Keratinocyte (primary cell): Measurements from ENCODE around the gene NADK2. TPM values are rescaled to one million over a fixed set of nuclear protein-coding genes. Genes with fewer than 3 reads are reported as not detected.

Experiments used
- DNase-seq: peaks from one replicate; pipeline ENCODE4 v3.0.0-alpha.2; 2011; ENCODE audit warnings: low read depth, missing footprints, low spot score
- FAIRE-seq: peaks from 2 replicates; lab custom pipeline; 2011; peaks lifted over from hg19 to GRCh38; lab: Jason Lieb, UNC
- H2AFZ ChIP-seq: 2 replicates; pipeline ENCODE4 v1.6.0; 2012; ENCODE audit warnings: low read length, control low read depth, inconsistent platforms; ENCODE audit not compliant: control insufficient read depth
- H3K27ac ChIP-seq: 2 replicates; pipeline ENCODE4 v1.5.1; 2011; ENCODE audit warnings: low read length; ENCODE audit not compliant: control insufficient read depth, insufficient read depth
- H3K27me3 ChIP-seq: 3 replicates; pipeline ENCODE4 v1.6.0; 2011; ENCODE audit warnings: low read length; ENCODE audit not compliant: control insufficient read depth, insufficient read depth; ENCODE audit errors: extremely low read depth
- H3K36me3 ChIP-seq, 2 experiments: 2 replicates in 1 of 2; 3 replicates in 1 of 2; pipeline ENCODE4 v1.5.1; 2011; ENCODE audit warnings: low read length in 2 of 2, mild to moderate bottlenecking in 1 of 2; ENCODE audit not compliant: control insufficient read depth in 2 of 2, insufficient read depth in 2 of 2; ENCODE audit errors: extremely low read depth in 1 of 2
- H3K4me1 ChIP-seq: 3 replicates; pipeline ENCODE4 v1.5.1; 2011; ENCODE audit warnings: low read length; ENCODE audit not compliant: control insufficient read depth, insufficient read depth; ENCODE audit errors: extremely low read depth
- H3K4me2 ChIP-seq: 3 replicates; pipeline ENCODE4 v1.6.0; 2011; ENCODE audit warnings: low read depth, low read length; ENCODE audit not compliant: control insufficient read depth, insufficient read depth; ENCODE audit errors: extremely low read depth
- H3K4me3 ChIP-seq, 3 experiments: fragments of 200-600 bp in 1 of 3; sonication (generic) in 1 of 3; 2 replicates in 2 of 3; 3 replicates in 1 of 3; pipeline ENCODE4 v1.5.1; 2011 to 2016; ENCODE audit warnings: low read length in 3 of 3, mild to moderate bottlenecking in 3 of 3, control low read depth in 2 of 3, inconsistent platforms in 1 of 3, low read depth in 1 of 3, mixed read lengths in 1 of 3, mixed run types in 1 of 3, moderate library complexity in 1 of 3; ENCODE audit not compliant: control insufficient read depth in 2 of 3, insufficient read depth in 2 of 3; ENCODE audit errors: extremely low read depth in 1 of 3
- H3K79me2 ChIP-seq: 2 replicates; pipeline ENCODE4 v1.6.0; 2012; ENCODE audit warnings: low read length; ENCODE audit not compliant: control insufficient read depth, insufficient read depth
- H3K9ac ChIP-seq: 3 replicates; pipeline ENCODE4 v1.6.0; 2011; ENCODE audit warnings: low read length; ENCODE audit not compliant: control insufficient read depth, insufficient read depth; ENCODE audit errors: extremely low read depth
- H3K9me1 ChIP-seq: 3 replicates; pipeline ENCODE4 v1.6.0; 2011; ENCODE audit warnings: low read length; ENCODE audit not compliant: control insufficient read depth, insufficient read depth; ENCODE audit errors: extremely low read depth
- H3K9me3 ChIP-seq: 2 replicates; pipeline ENCODE4 v1.5.1; 2012; ENCODE audit warnings: low read depth, low read length; ENCODE audit not compliant: control insufficient read depth
- H4K20me1 ChIP-seq: 3 replicates; pipeline ENCODE4 v1.6.0; 2011; ENCODE audit warnings: low read length; ENCODE audit not compliant: control insufficient read depth, insufficient read depth; ENCODE audit errors: extremely low read depth
- CTCF ChIP-seq, 3 experiments: IDR thresholded peaks in 1 of 3; conservative IDR thresholded peaks in 1 of 3; optimal IDR thresholded peaks in 1 of 3; 2 replicates in 2 of 3; 3 replicates in 1 of 3; pipeline versions ENCODE3 to v1.5.1; 2011; ENCODE audit warnings: low read length in 3 of 3, mild to moderate bottlenecking in 3 of 3, moderate library complexity in 2 of 3, control low read depth in 1 of 3, inconsistent platforms in 1 of 3; ENCODE audit not compliant: insufficient read depth in 2 of 3; ENCODE audit errors: extremely low read depth in 1 of 3
- EZH2 ChIP-seq: IDR thresholded peaks from one replicate; pipeline ENCODE4 v1.6.1; 2012; ENCODE audit warnings: inconsistent platforms, mild to moderate bottlenecking, low read length, moderate library complexity
- dilution Hi-C: fragments of 300-500 bp; cut with MboI; formaldehyde crosslinking; loops from one replicate; pipeline ENCODE4 v1.7.0; 2020; ENCODE audit warnings: low sequenced_read_pairs; ENCODE audit not compliant: extremely low pct_ligation_motif_present
- polyA plus RNA-seq, 5 experiments: library from polyadenylated mRNA; depleted of rRNA in 3 of 5; stranded (reverse) in 3 of 5; stranded (forward) in 1 of 5; unstranded in 1 of 5; fragments of >200 nt; gene quantifications; 1 replicate in 1 of 5; 2 replicates in 3 of 5; 3 replicates in 1 of 5; pipeline versions ENCODE4 v1.2.1 to v1.2.3, GENCODE V29; 2011 to 2012; ENCODE audit warnings: missing spikeins in 2 of 5, low read depth in 1 of 5, low replicate concordance in 1 of 5

NADK2 gene
- polyA plus RNA-seq, 1 donor (not counting 4 experiments of a cell fraction or from before 2014, with no cell fraction given) = 15.4 TPM

- peak overlapping the region; percentile 72 to 95 (median 91) for H3K4me3 ChIP-seq
- peak overlapping the region; percentile 78 for H3K9ac ChIP-seq
- peak overlapping the region; percentile 96 for H2AFZ ChIP-seq
- H3K36me3 ChIP-seq = peaks cover 0 to 3% of the 10 kb centered on the region in 2 experiments
- H3K79me2 ChIP-seq = peaks cover 33% of the 10 kb centered on the region
- H3K9me3 ChIP-seq = no peaks in the 10 kb centered on the region
- peak overlapping the region; percentile 60 for H3K27ac ChIP-seq
- peaks cover 13% of the 10 kb centered on the region for H3K4me1 ChIP-seq
- no peak for FAIRE-seq
- TF ChIP-seq EZH2 (no peak), CTCF (optimal IDR thresholded peaks at IDR 0.05 in 1 of 3, IDR thresholded peaks at IDR 0.05 in 1 of 3, conservative IDR thresholded peaks at IDR 0.05 in 1 of 3; ENCODE audit: extremely low read depth in 1 of 3, insufficient read depth in 2 of 3, low read length in 3 of 3) (peak in 2 of 3 experiments; percentile 2 to 28)
- H3K9me1 ChIP-seq = no peaks in the 10 kb centered on the region
- H4K20me1 ChIP-seq = no peaks in the 10 kb centered on the region
- dilution Hi-C loops = no loop called here
- no peaks in the 10 kb centered on the region for H3K27me3 ChIP-seq
- H3K4me2 ChIP-seq = peak overlapping the region; percentile 90
- no peak for DNase-seq
These were observed 90.9 kb downstream of the NADK2 start for GRCh38 chr5:36150676-36151433.

DNA sequence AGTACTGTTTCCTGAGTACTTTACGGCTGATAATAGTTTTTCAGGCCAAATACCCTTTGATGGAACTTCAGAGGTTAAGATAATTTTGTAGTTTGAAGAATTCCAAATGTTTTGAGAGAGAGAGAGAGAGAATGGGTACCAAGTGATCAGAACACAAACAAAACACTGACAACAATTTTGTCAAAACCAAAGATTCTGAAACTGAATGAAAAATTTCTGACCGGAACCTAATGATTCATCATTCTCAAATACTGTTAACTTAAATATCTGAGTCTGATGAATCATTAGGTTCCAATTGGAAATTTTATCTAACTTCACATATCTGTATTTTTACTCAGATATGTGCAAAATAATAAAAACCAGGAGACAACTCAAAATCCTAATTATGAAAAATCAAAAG is 94.0 kb downstream of the NADK2 start:
- dilution Hi-C loops = no loop called here

More for the DNA sequence above, 94.0 kb downstream of the NADK2 start:
- no peaks in the 10 kb centered on the region for H3K9me1 ChIP-seq
- TF ChIP-seq EZH2 (no peak), CTCF (optimal IDR thresholded peaks at IDR 0.05 in 1 of 3, IDR thresholded peaks at IDR 0.05 in 1 of 3, conservative IDR thresholded peaks at IDR 0.05 in 1 of 3; ENCODE audit: extremely low read depth in 1 of 3, insufficient read depth in 2 of 3, low read length in 3 of 3) (no peak)
- DNase-seq (no peak), FAIRE-seq (no peak)
- no peak overlapping the region for H3K4me3 ChIP-seq
- no peaks in the 10 kb centered on the region for H4K20me1 ChIP-seq
- H3K36me3 ChIP-seq = no peaks in the 10 kb centered on the region
- H3K79me2 ChIP-seq = peaks cover 11% of the 10 kb centered on the region
- H3K4me1 ChIP-seq = no peaks in the 10 kb centered on the region
- no peaks in the 10 kb centered on the region for H3K27me3 ChIP-seq
- no peak overlapping the region for H3K4me2 ChIP-seq
- H2AFZ ChIP-seq = no peak overlapping the region
- no peak overlapping the region for H3K9ac ChIP-seq
- H3K9me3 ChIP-seq = no peaks in the 10 kb centered on the region
- H3K27ac ChIP-seq = no peak overlapping the region
